Adrenal gland (tissue), 12 donors: ENCODE results near the gene RND2. TPM values are rescaled to one million over a fixed set of nuclear protein-coding genes. Genes with fewer than 3 reads are reported as not detected.

ENCODE experiments used
- DNase-seq, 7 donors: peaks; one replicate each; pipeline ENCODE4 v3.0.0-alpha.2; 2019 to 2020
- H3K27ac ChIP-seq, 5 donors: fragments of 200-600 bp; sonication (generic) in 4 of 5; 1 replicate in 3 of 5; 2 replicates in 2 of 5; pipeline versions ENCODE4 v1.5.1 to v1.8.0; 2016 to 2020; ENCODE audit warnings: mild to moderate bottlenecking in 1 of 5
- H3K27me3 ChIP-seq: fragments of 200-600 bp; 2 replicates; pipeline ENCODE4 v1.8.0; 2021
- H3K36me3 ChIP-seq, 2 donors: fragments of 200-600 bp; replicated peaks in 1 of 2; 1 replicate in 1 of 2; 2 replicates in 1 of 2; pipeline versions ENCODE4 v1.5.1 to v1.8.0; 2018 to 2022
- H3K4me1 ChIP-seq, 2 donors: fragments of 200-600 bp; replicated peaks in 1 of 2; 1 replicate in 1 of 2; 2 replicates in 1 of 2; pipeline versions ENCODE4 v1.5.1 to v1.8.0; 2018 to 2021
- H3K4me3 ChIP-seq, 4 donors: fragments of 200-600 bp; sonication (generic) in 3 of 4; one replicate each; pipeline ENCODE4 v1.5.1; 2016 to 2018
- H3K9me3 ChIP-seq, 3 donors: fragments of 200-600 bp; sonication (generic) in 1 of 3; replicated peaks in 1 of 3; 1 replicate in 2 of 3; 2 replicates in 1 of 3; pipeline versions ENCODE4 v1.5.1 to v1.8.0; 2016 to 2021
- POLR2A ChIP-seq, 2 donors: fragments of 450-650 bp; IDR thresholded peaks; one replicate each; pipeline ENCODE4 v1.6.1; 2017; ENCODE audit warnings: antibody characterized with exemption in 2 of 2, mild to moderate bottlenecking in 2 of 2, moderate library complexity in 1 of 2
- WGBS, 4 donors: extraction: QIAGEN DNeasy Blood & Tissue Kit in 2 of 4; methylation state at CpG; one replicate each; pipeline versions ENCODE4 v1.1.5 to v1.1.7; 2013 to 2017; 5-methylcytosine and 5-hydroxymethylcytosine counted together
- intact Hi-C, 2 donors: fragments of 100-400 bp; cut with DNase I; formaldehyde crosslinking; loops; one replicate each; pipeline versions ENCODE4 v1.14.1 to v1.15.0; 2022 to 2023
- polyA plus RNA-seq, 3 donors: library from polyadenylated mRNA; stranded (reverse); fragments of 200-250 nt in 2 of 3; fragments of 350-450 nt in 1 of 3; fragmentation: Illumina TruSeq in 1 of 3; extraction: RNeasy Lipid Tissue Mini Kit (QIAGEN cat#74804) in 1 of 3; gene quantifications; one replicate each; pipeline ENCODE4 v1.2.3, GENCODE V29; 2013 to 2014
- total RNA-seq, 9 donors: library from RNA; depleted of rRNA in 4 of 9; stranded (reverse); fragments of >200 nt in 4 of 9; fragments of 120-200 nt in 1 of 9; fragmentation: NEBNext Ultra II Directional in 1 of 9; extraction: Animal tissue kit (Norgen Biotek cat#: 25700) in 1 of 9; gene quantifications; one replicate each; pipeline versions ENCODE4 v1.1.0 to v1.2.4, GENCODE V29; 2013 to 2023
- TF ChIP-seq, protein P1 (sequence below), 6 experiments: fragments of 450-650 bp in 4 of 6; fragments of 200-600 bp in 2 of 6; sonication (generic) in 1 of 6; IDR thresholded peaks; 1 replicate in 5 of 6; 2 replicates in 1 of 6; pipeline versions ENCODE4 v1.5.1 to v1.8.0; 2016 to 2021; ENCODE audit warnings: antibody characterized with exemption in 6 of 6, mild to moderate bottlenecking in 2 of 6, moderate library complexity in 1 of 6
- donor health status: healthy with polysubstance abuse.
- donor health status: Bipolar disorder and iron deficiency.
- donor health status: DM: yes; HTN: yes; CAD: no.
- donor health status: DM: no; HTN: no; CAD: no.
- donor health status: DM: no; HTN: no; CAD: no.
- donor health status: DM: yes; HTN: yes; CAD: no.

RND2 gene
- total and polyA plus RNA-seq, 12 donors: 1.3 to 8.2 (median 3.6) TPM

DNA sequence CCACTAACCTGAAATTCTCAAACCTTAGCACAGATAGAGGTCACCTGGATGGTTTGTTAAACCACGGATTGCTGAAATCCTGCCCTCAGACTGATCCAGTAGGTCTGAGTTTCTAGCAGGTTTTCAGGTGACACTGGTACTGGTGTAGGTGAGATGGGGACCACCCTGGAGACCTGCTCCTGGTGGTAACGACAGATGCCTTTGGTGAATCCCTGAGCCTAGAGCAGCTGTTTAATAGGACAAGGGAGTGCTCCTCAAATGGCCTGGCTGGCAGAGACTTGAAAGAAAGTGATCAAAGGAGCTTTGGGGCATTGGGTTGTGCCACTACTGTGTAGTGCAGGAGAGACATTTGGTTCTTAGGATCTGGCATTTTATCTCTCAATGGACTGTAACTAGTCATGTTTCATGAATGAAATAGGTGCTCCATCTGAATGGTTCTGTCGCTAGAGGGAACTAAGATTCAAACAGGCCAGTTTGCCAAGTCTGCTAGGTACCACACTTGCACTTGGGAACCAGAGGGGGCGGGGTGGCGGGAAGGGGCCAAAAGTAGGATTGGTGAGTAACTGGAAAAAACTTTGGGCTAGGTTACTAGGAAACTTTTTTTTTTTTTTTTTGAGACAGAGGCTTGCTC lies 21.4 kb upstream of the RND2 start:
- intact Hi-C loops: no loop called here
- Histone ChIP-seq H3K27me3 (no peaks in the 10 kb centered on the region), H3K4me1 (peaks cover 15 to 30% of the 10 kb centered on the region in 2 donors), H3K4me3 (no peak overlapping the region), H3K27ac (peak overlapping the region in 2 of 5 donors; percentile 28 to 54), H3K36me3 (peaks cover 0 to 40% of the 10 kb centered on the region in 2 donors), H3K9me3 (no peaks in the 10 kb centered on the region)
- no peak for TF ChIP-seq POLR2A (IDR thresholded peaks at IDR 0.05)
- TF ChIP-seq, protein P1, sequence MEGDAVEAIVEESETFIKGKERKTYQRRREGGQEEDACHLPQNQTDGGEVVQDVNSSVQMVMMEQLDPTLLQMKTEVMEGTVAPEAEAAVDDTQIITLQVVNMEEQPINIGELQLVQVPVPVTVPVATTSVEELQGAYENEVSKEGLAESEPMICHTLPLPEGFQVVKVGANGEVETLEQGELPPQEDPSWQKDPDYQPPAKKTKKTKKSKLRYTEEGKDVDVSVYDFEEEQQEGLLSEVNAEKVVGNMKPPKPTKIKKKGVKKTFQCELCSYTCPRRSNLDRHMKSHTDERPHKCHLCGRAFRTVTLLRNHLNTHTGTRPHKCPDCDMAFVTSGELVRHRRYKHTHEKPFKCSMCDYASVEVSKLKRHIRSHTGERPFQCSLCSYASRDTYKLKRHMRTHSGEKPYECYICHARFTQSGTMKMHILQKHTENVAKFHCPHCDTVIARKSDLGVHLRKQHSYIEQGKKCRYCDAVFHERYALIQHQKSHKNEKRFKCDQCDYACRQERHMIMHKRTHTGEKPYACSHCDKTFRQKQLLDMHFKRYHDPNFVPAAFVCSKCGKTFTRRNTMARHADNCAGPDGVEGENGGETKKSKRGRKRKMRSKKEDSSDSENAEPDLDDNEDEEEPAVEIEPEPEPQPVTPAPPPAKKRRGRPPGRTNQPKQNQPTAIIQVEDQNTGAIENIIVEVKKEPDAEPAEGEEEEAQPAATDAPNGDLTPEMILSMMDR (IDR thresholded peaks at IDR 0.05): no peak
- WGBS, 4 donors: 69 to 79% (median 75%) methylated on average over 4 to 5 of the region's 5 CpGs
- peak in 5 of 7 donors; percentile 59 to 81 (median 78) for DNase-seq

DNA sequence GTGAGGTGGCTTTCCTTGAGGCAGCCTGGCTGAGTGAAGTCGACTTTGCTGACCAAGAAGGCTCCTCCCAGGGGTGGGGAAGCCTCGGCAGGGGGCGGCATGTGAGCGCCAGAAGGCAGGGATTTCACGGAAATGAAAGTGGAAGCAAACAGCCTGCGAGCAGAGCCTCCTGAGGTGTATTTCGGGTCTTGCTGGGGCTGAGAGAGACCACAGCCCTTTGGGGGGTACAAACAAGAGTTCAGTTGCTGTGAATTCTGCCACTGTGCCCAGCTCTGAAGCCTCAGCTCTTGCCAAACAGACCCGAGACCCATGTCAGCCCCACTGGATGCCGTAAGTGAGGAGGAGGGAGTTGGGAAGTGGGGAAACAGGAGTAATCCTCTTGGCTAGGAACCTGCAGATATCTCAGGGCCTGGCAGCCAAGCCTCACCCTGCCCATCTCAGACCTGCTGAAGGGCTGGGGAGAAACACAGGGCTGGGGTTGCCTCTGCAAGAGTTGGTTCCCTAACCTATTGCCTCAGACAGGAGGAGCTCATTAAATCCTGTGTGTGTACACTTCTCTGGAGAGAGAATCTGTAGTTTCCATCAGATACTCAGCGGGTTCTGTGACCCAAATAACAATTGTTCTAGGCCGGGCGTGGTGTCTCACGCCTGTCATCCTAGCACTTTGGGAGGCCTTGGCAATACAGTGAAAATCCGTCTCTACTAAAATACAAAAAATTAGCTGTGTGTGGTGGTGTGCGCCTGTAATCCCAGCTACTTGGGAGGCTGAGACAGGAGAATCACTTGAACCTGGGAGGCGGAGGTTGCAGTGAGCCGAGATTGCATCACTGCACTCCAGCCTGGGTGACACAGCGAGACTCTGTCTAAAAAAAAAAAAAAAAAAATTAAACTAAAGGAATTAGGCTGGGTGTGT lies 18.1 kb upstream of the RND2 start, which contains the start of gene IFI35:
IFI35 (plus strand) TSS at position 146 of the 913 bp plus-strand sequence; CDS start at position 310, 164 bp downstream.
- intact Hi-C loops: no loop called here

DNA sequence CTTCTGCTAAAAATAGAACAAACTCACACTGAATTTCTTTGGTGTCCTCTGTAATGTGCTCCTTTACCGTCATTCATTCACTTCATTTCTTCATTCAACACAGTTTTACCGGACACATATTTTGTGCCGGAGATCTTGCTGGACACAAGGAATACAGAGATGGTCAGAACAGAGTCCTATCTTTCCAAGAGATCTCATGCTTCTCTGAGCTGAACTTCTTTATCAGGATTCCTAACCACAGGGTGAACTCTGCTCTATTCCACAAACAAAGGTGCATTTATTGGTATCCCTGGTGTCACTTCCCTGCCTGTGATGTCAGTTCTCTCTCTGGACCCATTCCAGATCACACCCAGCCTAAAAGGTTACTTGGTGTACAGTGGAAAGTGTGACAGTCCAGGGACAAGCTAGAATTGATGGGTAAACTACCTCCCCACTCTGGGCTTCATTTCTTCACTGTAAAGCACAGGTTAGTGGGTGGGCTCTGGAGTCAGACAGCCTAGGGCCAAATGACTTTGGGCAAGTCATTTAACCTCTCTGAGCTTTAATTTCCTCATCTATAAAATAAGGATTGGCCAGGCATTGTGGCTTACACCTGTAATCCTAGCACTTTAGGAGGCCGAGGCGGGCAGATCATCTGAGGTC lies 14.2 kb upstream of the RND2 start:
- intact Hi-C loops: no loop called here
- peak in 4 of 7 donors; percentile 44 to 71 (median 61) for DNase-seq
- TF ChIP-seq, protein P1 (IDR thresholded peaks at IDR 0.05): no peak
- no peak for TF ChIP-seq POLR2A (IDR thresholded peaks at IDR 0.05)
- Histone ChIP-seq H3K9me3 (no peaks in the 10 kb centered on the region), H3K4me1 (peaks cover 35 to 59% of the 10 kb centered on the region in 2 donors), H3K4me3 (no peak overlapping the region), H3K36me3 (peaks cover 0 to 26% of the 10 kb centered on the region in 2 donors), H3K27ac (peak overlapping the region in 2 of 5 donors; percentile 51 to 65), H3K27me3 (no peaks in the 10 kb centered on the region)
- WGBS, 4 donors: 82 to 89% (median 85%) methylated on average over 5 of the region's 5 CpGs

More for the DNA sequence above, 18.1 kb upstream of the RND2 start, which contains the start of gene IFI35:
- no peaks in the 10 kb centered on the region for H3K9me3 ChIP-seq
- peak; percentile 82 to 94 (median 89) for DNase-seq
- H3K4me1 ChIP-seq: peaks cover 14 to 29% of the 10 kb centered on the region in 2 donors
- H3K36me3 ChIP-seq: peaks cover 0 to 19% of the 10 kb centered on the region in 2 donors
- WGBS, 4 donors: 13 to 20% (median 18%) methylated on average over 13 to 18 of the region's 18 CpGs
- TF ChIP-seq POLR2A (IDR thresholded peaks at IDR 0.05): peak in 1 of 2 donors; percentile 87
- TF ChIP-seq, protein P1 (IDR thresholded peaks at IDR 0.05): peak; percentile 10 to 39 (median 22)
- peak within 1 kb of the TSS; percentile 73 to 98 (median 90) for H3K27ac ChIP-seq
- H3K27me3 ChIP-seq: no peaks in the 10 kb centered on the region
- H3K4me3 ChIP-seq: peak within 1 kb of the TSS in 3 of 4 donors; percentile 48 to 84 (median 68)
